ENCODE results near the gene MYH13. TPM values are rescaled to one million over a fixed set of nuclear protein-coding genes. Genes with fewer than 3 reads are reported as not detected.

MYH13 gene
- total RNA-seq, 1 experiment from 2014 or later = not detected

DNA sequence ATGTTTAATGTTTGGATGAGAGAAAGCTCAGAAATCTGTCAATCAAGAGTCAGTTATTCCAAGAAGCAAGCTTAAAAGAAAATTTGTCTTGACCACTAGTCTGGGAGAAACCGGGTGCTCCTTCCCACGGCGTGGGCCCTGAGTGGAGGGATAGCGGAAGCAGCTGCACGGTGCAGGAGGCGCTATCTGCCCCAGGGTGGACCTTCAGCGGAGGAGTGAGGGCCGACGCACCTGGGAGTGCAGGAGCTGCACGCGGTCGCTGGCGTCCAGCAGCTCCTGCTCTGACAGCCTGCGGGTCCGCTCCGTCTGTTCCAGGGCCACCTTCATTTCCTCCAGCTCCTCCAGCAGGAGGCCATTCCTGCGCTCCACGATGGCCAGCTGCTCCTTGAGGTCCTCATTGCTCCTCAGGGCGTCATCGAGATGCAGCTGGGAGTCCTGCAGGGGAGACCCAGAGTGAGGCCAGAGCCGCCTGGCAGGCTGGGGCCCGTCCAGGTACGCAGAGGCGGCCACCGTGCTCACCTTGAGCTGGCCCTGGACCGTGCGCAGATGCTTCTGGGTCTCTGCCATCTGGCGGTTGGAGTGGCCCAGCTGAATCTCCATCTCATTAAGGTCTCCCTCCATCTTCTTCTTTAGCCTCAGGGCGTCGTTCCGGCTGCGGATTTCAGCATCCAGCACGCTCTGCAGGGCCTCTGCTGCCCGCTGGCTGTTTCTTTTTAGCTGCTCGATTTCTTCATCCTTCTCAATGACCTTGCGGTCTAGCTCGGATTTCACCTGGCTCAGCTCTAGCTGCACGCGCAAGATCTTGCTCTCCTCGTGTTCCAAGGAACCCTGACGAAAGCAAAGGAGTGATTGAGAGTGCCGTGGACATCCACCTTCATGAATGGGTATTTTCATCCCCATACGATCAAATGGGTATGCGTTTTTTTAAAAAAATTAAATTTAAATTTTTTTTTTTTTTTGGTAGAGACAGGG lies 63.5 kb downstream of the MYH13 start:
- intact Hi-C loops (cut with micrococcal nuclease; ENCODE audit: unreplicated experiment) = no loop called here
- Histone ChIP-seq H3K9me3 (ENCODE audit: low read depth, low read length, poor library complexity, severe bottlenecking) (no peaks in the 10 kb centered on the region), H3K27ac (ENCODE audit: low read depth, low read length, poor library complexity, severe bottlenecking) (no peak overlapping the region), H3K4me1 (ENCODE audit: insufficient read depth, low read length, poor library complexity, severe bottlenecking) (no peaks in the 10 kb centered on the region), H3K36me3 (ENCODE audit: insufficient read depth, low read length, poor library complexity, severe bottlenecking) (no peaks in the 10 kb centered on the region), H3K4me3 (ENCODE audit: low read depth, low read length, poor library complexity, severe bottlenecking) (no peak overlapping the region), H3K27me3 (replicated peaks; ENCODE audit: insufficient read depth, low read depth, low read length, poor library complexity) (no peaks in the 10 kb centered on the region)
- CTCF ChIA-PET = no interaction called here
- POLR2A ChIA-PET (ENCODE audit: low non-redundant PET) = no interaction called here
- DNase-seq (ENCODE audit: low spot score) = no peak
- BruUV-seq (replicated peaks) = no TSS peak
- TF ChIP-seq EZH2 (IDR thresholded peaks at IDR 0.05; ENCODE audit: borderline replicate concordance, low read depth, low read length, poor library complexity, severe bottlenecking) = no peak
- no peak for TF ChIP-seq CTCF (conservative IDR thresholded peaks at IDR 0.05; ENCODE audit: low read depth, low read length)

DNA sequence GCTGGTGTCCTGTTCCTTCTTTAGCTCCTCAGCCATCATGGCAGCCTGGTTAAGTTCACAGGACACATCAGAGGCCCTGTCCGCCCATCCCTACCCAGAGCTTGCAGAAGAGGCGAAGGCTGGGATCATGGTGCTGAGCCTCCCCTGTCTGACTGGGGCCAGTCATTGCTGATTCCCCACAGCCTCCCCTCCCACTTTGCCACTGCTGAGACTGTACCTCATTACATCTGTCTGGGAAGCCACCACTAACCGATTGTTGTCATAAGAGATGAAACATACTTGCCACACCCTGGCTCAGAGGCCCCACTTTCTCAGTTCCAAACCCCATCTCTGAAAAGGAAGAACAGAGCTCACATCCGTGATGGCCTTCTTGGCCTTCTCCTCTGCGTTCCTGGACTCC lies 66.2 kb downstream of the MYH13 start:
- ChIA-PET POLR2A (ENCODE audit: low non-redundant PET) (no interaction called here), CTCF (interaction anchor here (0.6 kb wide), 1 partner anchor 152 kb away, joined by 5 read pairs; no protein-coding TSS in a partner anchor)
- DNase-seq (ENCODE audit: low spot score) = no peak
- BruUV-seq (replicated peaks) = no TSS peak
- no peaks in the 10 kb centered on the region for H3K36me3 ChIP-seq (ENCODE audit: insufficient read depth, low read length, poor library complexity, severe bottlenecking)
- no peak for TF ChIP-seq CTCF (conservative IDR thresholded peaks at IDR 0.05; ENCODE audit: low read depth, low read length)
- TF ChIP-seq EZH2 (IDR thresholded peaks at IDR 0.05; ENCODE audit: borderline replicate concordance, low read depth, low read length, poor library complexity, severe bottlenecking) = no peak
- no peak overlapping the region for H3K27ac ChIP-seq (ENCODE audit: low read depth, low read length, poor library complexity, severe bottlenecking)
- no peak overlapping the region for H3K4me3 ChIP-seq (ENCODE audit: low read depth, low read length, poor library complexity, severe bottlenecking)
- H3K9me3 ChIP-seq (ENCODE audit: low read depth, low read length, poor library complexity, severe bottlenecking) = no peaks in the 10 kb centered on the region
- intact Hi-C loops (cut with micrococcal nuclease; ENCODE audit: unreplicated experiment) = no loop called here
- no peaks in the 10 kb centered on the region for H3K4me1 ChIP-seq (ENCODE audit: insufficient read depth, low read length, poor library complexity, severe bottlenecking)
- H3K27me3 ChIP-seq (replicated peaks; ENCODE audit: insufficient read depth, low read depth, low read length, poor library complexity) = no peaks in the 10 kb centered on the region

DNA sequence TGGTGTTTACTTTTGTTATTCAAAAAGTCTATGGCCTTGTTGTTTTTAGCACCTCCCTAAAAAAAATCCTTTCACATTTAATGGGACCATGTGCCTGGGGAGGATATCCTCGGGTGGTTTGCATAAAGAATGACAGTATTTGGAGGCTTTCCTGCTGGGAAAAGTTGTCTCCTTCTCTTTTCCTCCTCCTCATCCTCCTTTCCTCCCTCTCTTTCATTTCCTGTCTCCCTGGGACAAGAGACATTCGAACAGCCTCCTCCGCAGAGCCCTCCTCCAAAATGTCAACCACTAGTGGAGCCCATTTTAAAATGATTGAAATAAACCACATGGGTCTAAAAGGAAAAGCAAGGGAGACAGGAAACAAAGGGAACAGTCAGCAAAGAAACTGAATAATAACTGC lies 67.4 kb downstream of the MYH13 start:
- no peak overlapping the region for H3K27ac ChIP-seq (ENCODE audit: low read depth, low read length, poor library complexity, severe bottlenecking)
- intact Hi-C loops (cut with micrococcal nuclease; ENCODE audit: unreplicated experiment) = no loop called here
- H3K4me1 ChIP-seq (ENCODE audit: insufficient read depth, low read length, poor library complexity, severe bottlenecking) = no peaks in the 10 kb centered on the region
- H3K9me3 ChIP-seq (ENCODE audit: low read depth, low read length, poor library complexity, severe bottlenecking) = no peaks in the 10 kb centered on the region
- BruUV-seq (replicated peaks) = no TSS peak
- CTCF ChIA-PET = no interaction called here
- no peak for DNase-seq (ENCODE audit: low spot score)
- no peaks in the 10 kb centered on the region for H3K27me3 ChIP-seq (replicated peaks; ENCODE audit: insufficient read depth, low read depth, low read length, poor library complexity)
- TF ChIP-seq CTCF (conservative IDR thresholded peaks at IDR 0.05; ENCODE audit: low read depth, low read length) (no peak), EZH2 (IDR thresholded peaks at IDR 0.05; ENCODE audit: borderline replicate concordance, low read depth, low read length, poor library complexity, severe bottlenecking) (no peak)
- no peaks in the 10 kb centered on the region for H3K36me3 ChIP-seq (ENCODE audit: insufficient read depth, low read length, poor library complexity, severe bottlenecking)
- H3K4me3 ChIP-seq (ENCODE audit: low read depth, low read length, poor library complexity, severe bottlenecking) = no peak overlapping the region
- POLR2A ChIA-PET (ENCODE audit: low non-redundant PET) = no interaction called here

All from A673 (cell line).